Adrenal gland (tissue), 5 donors: ENCODE results near the gene SEC62.

Experiments used
- POLR2A ChIP-seq, 2 donors: fragments of 450-650 bp; IDR thresholded peaks; one replicate each; pipeline ENCODE4 v1.6.1; 2017; ENCODE audit warnings: antibody characterized with exemption in 2 of 2, mild to moderate bottlenecking in 2 of 2, moderate library complexity in 1 of 2
- TF ChIP-seq, protein P1 (sequence below), 6 experiments: fragments of 450-650 bp in 4 of 6; fragments of 200-600 bp in 2 of 6; sonication (generic) in 1 of 6; IDR thresholded peaks; 1 replicate in 5 of 6; 2 replicates in 1 of 6; pipeline versions ENCODE4 v1.5.1 to v1.8.0; 2016 to 2021; ENCODE audit warnings: antibody characterized with exemption in 6 of 6, mild to moderate bottlenecking in 2 of 6, moderate library complexity in 1 of 6
- donor health status: DM: no; HTN: no; CAD: no.

DNA sequence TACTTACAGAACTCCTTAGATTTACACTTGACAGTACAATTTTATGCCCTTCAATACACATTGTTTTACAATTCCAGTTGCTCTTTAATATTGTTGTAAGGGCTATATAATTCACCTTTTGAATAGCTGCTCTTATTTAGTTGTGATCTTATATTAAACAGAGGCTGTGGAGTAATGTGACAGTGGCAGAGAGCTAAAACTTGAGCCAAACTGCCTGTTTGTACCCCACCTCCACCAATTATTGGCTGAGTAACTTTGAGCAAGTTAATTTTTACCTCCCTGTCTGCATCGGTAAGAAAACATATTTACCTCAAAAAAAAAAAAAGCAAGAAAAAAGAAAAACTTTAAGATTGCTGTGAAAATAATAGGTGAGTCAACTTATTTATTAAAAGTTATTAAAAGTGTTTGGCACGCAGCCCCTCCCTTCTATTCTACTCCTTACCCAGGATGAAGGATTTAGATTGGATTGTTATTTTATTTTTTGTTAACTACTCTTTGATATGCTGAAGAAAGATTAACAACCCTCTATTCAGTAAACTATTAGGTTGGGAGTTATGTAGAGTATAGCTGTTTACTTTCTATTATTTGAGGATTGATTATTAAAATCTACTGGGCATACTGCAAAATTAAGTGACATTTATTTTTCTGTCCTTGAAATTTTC lies 1.7 kb downstream of the SEC62 start:
- TF ChIP-seq, protein P1, sequence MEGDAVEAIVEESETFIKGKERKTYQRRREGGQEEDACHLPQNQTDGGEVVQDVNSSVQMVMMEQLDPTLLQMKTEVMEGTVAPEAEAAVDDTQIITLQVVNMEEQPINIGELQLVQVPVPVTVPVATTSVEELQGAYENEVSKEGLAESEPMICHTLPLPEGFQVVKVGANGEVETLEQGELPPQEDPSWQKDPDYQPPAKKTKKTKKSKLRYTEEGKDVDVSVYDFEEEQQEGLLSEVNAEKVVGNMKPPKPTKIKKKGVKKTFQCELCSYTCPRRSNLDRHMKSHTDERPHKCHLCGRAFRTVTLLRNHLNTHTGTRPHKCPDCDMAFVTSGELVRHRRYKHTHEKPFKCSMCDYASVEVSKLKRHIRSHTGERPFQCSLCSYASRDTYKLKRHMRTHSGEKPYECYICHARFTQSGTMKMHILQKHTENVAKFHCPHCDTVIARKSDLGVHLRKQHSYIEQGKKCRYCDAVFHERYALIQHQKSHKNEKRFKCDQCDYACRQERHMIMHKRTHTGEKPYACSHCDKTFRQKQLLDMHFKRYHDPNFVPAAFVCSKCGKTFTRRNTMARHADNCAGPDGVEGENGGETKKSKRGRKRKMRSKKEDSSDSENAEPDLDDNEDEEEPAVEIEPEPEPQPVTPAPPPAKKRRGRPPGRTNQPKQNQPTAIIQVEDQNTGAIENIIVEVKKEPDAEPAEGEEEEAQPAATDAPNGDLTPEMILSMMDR (IDR thresholded peaks at IDR 0.05) = no peak
- TF ChIP-seq POLR2A (IDR thresholded peaks at IDR 0.05) = no peak
